Kasumi-1 (cell line): ENCODE measurements around the gene INTS6L.
A peak's percentile ranks its signal among the peaks of the same experiment; 100 is the strongest.
"Not testable (repeated sequence)": the region's sequence is repeated elsewhere in the genome, so short reads cannot be mapped to it uniquely, and the experiment has no call there.

ENCODE experiments used
- DNase-seq, 2 experiments: peaks; one replicate each; lab custom pipeline; 2025; lab: John Stamatoyannopoulos, UW

Gene INTS6L

GRCh38 chrX:135522878-135523693, 2.6 kb downstream of the INTS6L start:
- DNase-seq = no peak

- DNase-seq = no peak
Observed at GRCh38 chrX:135528254-135528653, 7.8 kb downstream of the INTS6L start.

- DNase-seq = no peak
Observed at GRCh38 chrX:135528756-135529155, 8.3 kb downstream of the INTS6L start.

GRCh38 chrX:135530097-135530496, 9.6 kb downstream of the INTS6L start:
- peak in 1 of 2 experiments; percentile 0 for DNase-seq

- DNase-seq = no peak
Observed at GRCh38 chrX:135531813-135532212, 11.4 kb downstream of the INTS6L start.

GRCh38 chrX:135535077-135535940, 14.8 kb downstream of the INTS6L start:
- DNase-seq = no peak

- peak in 1 of 2 experiments; percentile 1 for DNase-seq
Observed at GRCh38 chrX:135536877-135537276, 16.4 kb downstream of the INTS6L start.

GRCh38 chrX:135541351-135541750, 20.9 kb downstream of the INTS6L start:
- no peak for DNase-seq

- DNase-seq = no peak
Observed at GRCh38 chrX:135543172-135543571, 22.7 kb downstream of the INTS6L start.

- no peak for DNase-seq
Observed at GRCh38 chrX:135543924-135544323, 23.5 kb downstream of the INTS6L start.

GRCh38 chrX:135544338-135544948, 24.0 kb downstream of the INTS6L start:
- no peak for DNase-seq

- no peak for DNase-seq
Observed at GRCh38 chrX:135547767-135548166, 27.3 kb downstream of the INTS6L start.

- DNase-seq = no peak
Observed at GRCh38 chrX:135549519-135549918, 29.1 kb downstream of the INTS6L start.

GRCh38 chrX:135556055-135556454, 35.6 kb downstream of the INTS6L start:
- DNase-seq = peak; percentile 21 to 37

- DNase-seq = no peak
Observed at GRCh38 chrX:135557344-135557743, 36.9 kb downstream of the INTS6L start.

- DNase-seq = peak in 1 of 2 experiments; percentile 8
Observed at GRCh38 chrX:135572436-135572835, 52.0 kb downstream of the INTS6L start.

- no peak for DNase-seq
Observed at GRCh38 chrX:135581496-135581895, 61.0 kb downstream of the INTS6L start.

- no peak for DNase-seq
Observed at GRCh38 chrX:135585153-135585552, 64.7 kb downstream of the INTS6L start.

GRCh38 chrX:135591871-135592270, 71.4 kb downstream of the INTS6L start:
- no peak for DNase-seq

- not testable (repeated sequence) for DNase-seq
Observed at GRCh38 chrX:135594049-135594448, 73.6 kb downstream of the INTS6L start.

GRCh38 chrX:135594453-135594852, 74.0 kb downstream of the INTS6L start:
- not testable (repeated sequence) for DNase-seq

- DNase-seq = no peak
Observed at GRCh38 chrX:135595543-135595942, 75.1 kb downstream of the INTS6L start.
